Cardiac atrium fibroblast (primary cell): ENCODE data around the gene SMU1. TPM values are rescaled to one million over a fixed set of nuclear protein-coding genes. Genes with fewer than 3 reads are reported as not detected.

ENCODE experiments used
- total RNA-seq: library from RNA; depleted of rRNA; stranded (reverse); fragments of >200 nt; gene quantifications from 2 replicates; pipeline ENCODE4 v1.2.3, GENCODE V29; 2015

The SMU1 gene
- 16.8 and 17.5 TPM in 2 replicates for total RNA-seq

GRCh38 chr9:33076046-33077004 lies at the start of gene SMU1:
Gene SMU1 (minus strand): TSS chr9:33076674. CDS start chr9:33076608, 66 bp downstream.

GRCh38 chr9:33024966-33025571 lies 51.4 kb downstream of the SMU1 start, which contains the start of gene DNAJA1:
Gene DNAJA1 (plus strand): TSS chr9:33025273. CDS start chr9:33026485, 1,212 bp downstream.

Other genes with a start within 250 kb of the SMU1 start
- 21.8 and 34.0 TPM in 2 replicates for gene APTX, start 75.0 kb downstream of the SMU1 start, total RNA-seq
- gene DNAJA1, start 51.4 kb downstream of the SMU1 start, total RNA-seq, result 45.3 and 72.1 TPM in 2 replicates
- 95.3 and 220 TPM in 2 replicates for gene B4GALT1, start 90.7 kb upstream of the SMU1 start, total RNA-seq
- not detected in 2 replicates for gene SPINK4, start 163.5 kb upstream of the SMU1 start, total RNA-seq
- 17.8 and 23.3 TPM in 2 replicates for gene BAG1, start 188.0 kb upstream of the SMU1 start, total RNA-seq
- 57.7 and 62.8 TPM in 2 replicates for gene CHMP5, start 188.4 kb upstream of the SMU1 start, total RNA-seq
- 11.0 and 15.9 TPM in 2 replicates for gene NFX1, start 213.8 kb upstream of the SMU1 start, total RNA-seq